Neural cell (in vitro differentiated cells): ENCODE data around the gene VRK1. TPM values are rescaled to one million over a fixed set of nuclear protein-coding genes. Genes with fewer than 3 reads are reported as not detected.

ENCODE experiments used
- H2AFZ ChIP-seq: fragments of 200-600, 300-800 bp; sonication (generic), shearing (Covaris generic); 2 replicates; pipeline ENCODE4 v1.6.0; 2014; ENCODE audit warnings: low read depth, mild to moderate bottlenecking, antibody characterized with exemption, low read length, moderate library complexity
- H3F3A ChIP-seq: fragments of 200-600 bp; shearing (Covaris generic); 2 replicates; pipeline ENCODE4 v1.6.1; 2016; ENCODE audit warnings: mild to moderate bottlenecking, moderate library complexity, mixed read lengths, antibody characterized with exemption, low read length; ENCODE audit not compliant: insufficient read depth, poor library complexity, severe bottlenecking
- H3K27ac ChIP-seq: fragments of 200-600, 300-800 bp; sonication (generic), shearing (Covaris generic); 2 replicates; pipeline ENCODE4 v1.5.1; 2014; ENCODE audit warnings: mild to moderate bottlenecking, low read length, moderate library complexity
- H3K27me3 ChIP-seq: fragments of 300-800, 200-600 bp; sonication (generic), shearing (Covaris generic); 2 replicates; pipeline ENCODE4 v1.6.0; 2014; ENCODE audit warnings: mild to moderate bottlenecking, low read depth, low read length, moderate library complexity; ENCODE audit not compliant: insufficient read depth
- H3K36me3 ChIP-seq: fragments of 300-800, 200-600 bp; sonication (generic), shearing (Covaris generic); 2 replicates; pipeline ENCODE4 v1.5.1; 2014; ENCODE audit warnings: mild to moderate bottlenecking, antibody characterized with exemption, low read length, moderate library complexity; ENCODE audit not compliant: insufficient read depth
- H3K4me2 ChIP-seq: fragments of 300-800, 200-600 bp; sonication (generic), shearing (Covaris generic); 2 replicates; pipeline ENCODE4 v1.6.0; 2014; ENCODE audit warnings: mild to moderate bottlenecking, low read length
- H3K4me3 ChIP-seq: fragments of 300-800, 200-600 bp; sonication (generic), shearing (Covaris generic); 2 replicates; pipeline ENCODE4 v1.5.1; 2014; ENCODE audit warnings: mild to moderate bottlenecking, low read length, moderate library complexity
- H3K79me2 ChIP-seq: fragments of 200-600 bp; shearing (Covaris generic); replicated peaks from 2 replicates; pipeline ENCODE4 v1.6.0; 2014; ENCODE audit warnings: mild to moderate bottlenecking, low read length, moderate library complexity; ENCODE audit not compliant: insufficient read depth
- H3K9ac ChIP-seq: fragments of 300-800, 200-600 bp; sonication (generic), shearing (Covaris generic); 2 replicates; pipeline ENCODE4 v1.6.1; 2016; ENCODE audit warnings: mild to moderate bottlenecking, low read length, mixed read lengths
- H3K9me2 ChIP-seq: fragments of 200-600 bp; shearing (Covaris generic); 2 replicates; pipeline ENCODE4 v1.6.1; 2016; ENCODE audit warnings: mild to moderate bottlenecking, low read length, mixed read lengths; ENCODE audit not compliant: insufficient read depth
- H3K9me3 ChIP-seq: fragments of 200-600, 300-800 bp; sonication (generic), shearing (Covaris generic); 2 replicates; pipeline ENCODE4 v1.6.1; 2016; ENCODE audit warnings: mild to moderate bottlenecking, mixed run types, low read length, moderate library complexity, mixed read lengths
- H4K20me1 ChIP-seq: fragments of 200-600 bp; shearing (Covaris generic); 2 replicates; pipeline ENCODE4 v1.6.1; 2016; ENCODE audit warnings: mild to moderate bottlenecking, mixed run types; ENCODE audit not compliant: insufficient read depth
- EP300 ChIP-seq: fragments of 450-650 bp; conservative IDR thresholded peaks from 2 replicates; pipeline ENCODE4 v1.6.1; 2014; ENCODE audit warnings: antibody characterized with exemption, mild to moderate bottlenecking, moderate library complexity; ENCODE audit not compliant: poor library complexity, severe bottlenecking
- EZH2 ChIP-seq: fragments of 200-600, 300-800 bp; shearing (Covaris generic), sonication (generic); IDR thresholded peaks from 2 replicates; pipeline ENCODE4 v1.6.1; 2014; ENCODE audit warnings: antibody characterized with exemption, low read length, borderline replicate concordance, mild to moderate bottlenecking; ENCODE audit not compliant: insufficient read depth, poor library complexity, severe bottlenecking
- MXI1 ChIP-seq: fragments of 450-650 bp; conservative IDR thresholded peaks from 2 replicates; pipeline ENCODE4 v1.6.1; 2014; ENCODE audit warnings: antibody characterized with exemption, mild to moderate bottlenecking; ENCODE audit not compliant: poor library complexity, severe bottlenecking
- POLR2AphosphoS5 ChIP-seq: IDR thresholded peaks from 2 replicates; pipeline ENCODE4 v1.6.1; 2012
- RAD21 ChIP-seq: fragments of 450-650 bp; conservative IDR thresholded peaks from 2 replicates; pipeline ENCODE4 v1.6.1; 2014; ENCODE audit warnings: antibody characterized with exemption, mild to moderate bottlenecking, moderate library complexity
- SMC3 ChIP-seq: fragments of 450-650 bp; conservative IDR thresholded peaks from 2 replicates; pipeline ENCODE4 v1.6.1; 2014; ENCODE audit warnings: antibody characterized with exemption, mild to moderate bottlenecking, moderate library complexity; ENCODE audit not compliant: poor library complexity
- TAF1 ChIP-seq: IDR thresholded peaks from 2 replicates; pipeline ENCODE4 v1.6.1; 2012; ENCODE audit warnings: low read depth
- polyA plus RNA-seq: library from polyadenylated mRNA; depleted of rRNA; stranded (reverse); fragments of >200 nt; gene quantifications from 2 replicates; pipeline ENCODE4 v1.2.3, GENCODE V29; 2014
- TF ChIP-seq, protein P1 (sequence below): fragments of 450-650 bp; IDR thresholded peaks from 2 replicates; pipeline ENCODE4 v1.5.1; 2014; ENCODE audit warnings: antibody characterized with exemption, mild to moderate bottlenecking, moderate library complexity; ENCODE audit not compliant: poor library complexity, severe bottlenecking
- TF ChIP-seq, protein P2 (sequence below): IDR thresholded peaks from 2 replicates; pipeline ENCODE4 v1.6.1; 2012; ENCODE audit warnings: borderline replicate concordance

The VRK1 gene
- polyA plus RNA-seq, 1 donor from 2014 or later = 86.0 TPM

DNA sequence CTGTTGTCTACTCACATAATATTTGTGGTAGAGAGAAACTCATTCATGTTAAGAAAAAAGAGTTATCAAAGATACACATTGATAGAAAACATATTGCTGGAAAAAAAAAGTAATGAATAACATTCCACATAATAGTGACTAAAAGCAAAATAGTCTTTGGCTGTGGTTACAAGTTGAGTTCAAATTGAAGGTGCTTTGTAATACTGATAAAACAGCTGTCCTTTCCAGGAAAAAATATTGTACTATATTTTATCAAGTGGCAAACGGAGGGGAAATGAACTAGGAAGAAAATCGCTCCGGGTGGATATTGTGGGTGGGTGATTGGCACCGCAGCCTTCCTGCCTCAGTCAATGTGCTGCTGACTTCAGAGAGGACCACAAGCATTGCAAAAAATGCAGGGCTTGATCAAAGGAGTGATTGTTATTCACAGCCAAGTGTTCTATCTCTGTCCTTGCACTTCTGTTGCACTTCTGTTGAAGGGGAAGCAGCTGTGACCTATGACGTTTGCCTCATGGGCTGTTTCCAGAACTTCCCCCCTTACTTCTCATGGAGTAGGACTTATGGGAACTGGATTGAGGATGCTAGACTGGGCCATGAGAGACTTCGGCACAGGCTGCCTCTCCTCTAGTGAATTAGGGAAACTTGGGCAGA lies 114.4 kb downstream of the VRK1 start:
- Histone ChIP-seq H3K79me2 (no peaks in the 10 kb centered on the region), H2AFZ (no peak overlapping the region), H4K20me1 (no peaks in the 10 kb centered on the region), H3K27me3 (no peaks in the 10 kb centered on the region), H3K4me3 (no peak overlapping the region), H3K9ac (no peak overlapping the region), H3F3A (no peaks in the 10 kb centered on the region), H3K9me3 (peaks cover 6% of the 10 kb centered on the region), H3K27ac (no peak overlapping the region), H3K9me2 (no peaks in the 10 kb centered on the region), H3K4me2 (no peak overlapping the region), H3K36me3 (no peaks in the 10 kb centered on the region)
- no peak for TF ChIP-seq EP300
- TF ChIP-seq MXI1 = no peak
- TF ChIP-seq, protein P1, sequence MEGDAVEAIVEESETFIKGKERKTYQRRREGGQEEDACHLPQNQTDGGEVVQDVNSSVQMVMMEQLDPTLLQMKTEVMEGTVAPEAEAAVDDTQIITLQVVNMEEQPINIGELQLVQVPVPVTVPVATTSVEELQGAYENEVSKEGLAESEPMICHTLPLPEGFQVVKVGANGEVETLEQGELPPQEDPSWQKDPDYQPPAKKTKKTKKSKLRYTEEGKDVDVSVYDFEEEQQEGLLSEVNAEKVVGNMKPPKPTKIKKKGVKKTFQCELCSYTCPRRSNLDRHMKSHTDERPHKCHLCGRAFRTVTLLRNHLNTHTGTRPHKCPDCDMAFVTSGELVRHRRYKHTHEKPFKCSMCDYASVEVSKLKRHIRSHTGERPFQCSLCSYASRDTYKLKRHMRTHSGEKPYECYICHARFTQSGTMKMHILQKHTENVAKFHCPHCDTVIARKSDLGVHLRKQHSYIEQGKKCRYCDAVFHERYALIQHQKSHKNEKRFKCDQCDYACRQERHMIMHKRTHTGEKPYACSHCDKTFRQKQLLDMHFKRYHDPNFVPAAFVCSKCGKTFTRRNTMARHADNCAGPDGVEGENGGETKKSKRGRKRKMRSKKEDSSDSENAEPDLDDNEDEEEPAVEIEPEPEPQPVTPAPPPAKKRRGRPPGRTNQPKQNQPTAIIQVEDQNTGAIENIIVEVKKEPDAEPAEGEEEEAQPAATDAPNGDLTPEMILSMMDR = no peak
- TF ChIP-seq POLR2AphosphoS5 = no peak
- TF ChIP-seq EZH2 = no peak
- no peak for TF ChIP-seq TAF1
- no peak for TF ChIP-seq RAD21
- TF ChIP-seq, protein P2, sequence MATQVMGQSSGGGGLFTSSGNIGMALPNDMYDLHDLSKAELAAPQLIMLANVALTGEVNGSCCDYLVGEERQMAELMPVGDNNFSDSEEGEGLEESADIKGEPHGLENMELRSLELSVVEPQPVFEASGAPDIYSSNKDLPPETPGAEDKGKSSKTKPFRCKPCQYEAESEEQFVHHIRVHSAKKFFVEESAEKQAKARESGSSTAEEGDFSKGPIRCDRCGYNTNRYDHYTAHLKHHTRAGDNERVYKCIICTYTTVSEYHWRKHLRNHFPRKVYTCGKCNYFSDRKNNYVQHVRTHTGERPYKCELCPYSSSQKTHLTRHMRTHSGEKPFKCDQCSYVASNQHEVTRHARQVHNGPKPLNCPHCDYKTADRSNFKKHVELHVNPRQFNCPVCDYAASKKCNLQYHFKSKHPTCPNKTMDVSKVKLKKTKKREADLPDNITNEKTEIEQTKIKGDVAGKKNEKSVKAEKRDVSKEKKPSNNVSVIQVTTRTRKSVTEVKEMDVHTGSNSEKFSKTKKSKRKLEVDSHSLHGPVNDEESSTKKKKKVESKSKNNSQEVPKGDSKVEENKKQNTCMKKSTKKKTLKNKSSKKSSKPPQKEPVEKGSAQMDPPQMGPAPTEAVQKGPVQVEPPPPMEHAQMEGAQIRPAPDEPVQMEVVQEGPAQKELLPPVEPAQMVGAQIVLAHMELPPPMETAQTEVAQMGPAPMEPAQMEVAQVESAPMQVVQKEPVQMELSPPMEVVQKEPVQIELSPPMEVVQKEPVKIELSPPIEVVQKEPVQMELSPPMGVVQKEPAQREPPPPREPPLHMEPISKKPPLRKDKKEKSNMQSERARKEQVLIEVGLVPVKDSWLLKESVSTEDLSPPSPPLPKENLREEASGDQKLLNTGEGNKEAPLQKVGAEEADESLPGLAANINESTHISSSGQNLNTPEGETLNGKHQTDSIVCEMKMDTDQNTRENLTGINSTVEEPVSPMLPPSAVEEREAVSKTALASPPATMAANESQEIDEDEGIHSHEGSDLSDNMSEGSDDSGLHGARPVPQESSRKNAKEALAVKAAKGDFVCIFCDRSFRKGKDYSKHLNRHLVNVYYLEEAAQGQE = no peak
- TF ChIP-seq SMC3 = no peak

DNA sequence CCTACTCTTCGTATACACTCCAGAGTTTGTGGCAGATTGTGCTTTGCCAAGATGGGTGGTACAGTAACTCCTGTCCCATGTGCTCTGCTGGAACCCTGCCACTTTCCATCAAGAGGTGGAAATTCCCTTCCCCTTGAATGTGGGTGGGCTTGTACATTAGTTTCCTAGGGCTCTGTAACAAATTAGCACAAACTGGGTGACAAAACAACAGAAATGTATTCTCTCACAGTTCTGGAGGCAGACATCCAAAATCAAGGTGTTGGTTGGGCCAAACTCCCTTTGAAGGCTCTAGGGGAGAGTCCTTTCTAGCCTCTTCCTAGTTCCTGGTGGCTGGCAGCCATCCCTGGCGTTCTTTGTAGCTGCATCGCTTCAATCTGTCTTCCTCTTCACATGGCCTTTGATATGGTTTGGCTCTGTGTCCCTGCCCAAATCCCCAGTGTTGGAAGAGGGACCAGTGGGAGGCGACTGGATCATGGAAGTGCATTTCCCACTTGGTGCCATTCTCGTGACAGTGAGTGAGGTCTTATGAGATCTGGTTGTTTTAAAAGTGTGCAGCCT lies 117.5 kb downstream of the VRK1 start:
- Histone ChIP-seq H3K4me3 (no peak overlapping the region), H4K20me1 (no peaks in the 10 kb centered on the region), H3K9me3 (peaks cover under 1% of the 10 kb centered on the region)

More for the DNA sequence above, 117.5 kb downstream of the VRK1 start:
- TF ChIP-seq MXI1 (no peak), RAD21 (no peak), POLR2AphosphoS5 (no peak), EP300 (no peak), EZH2 (no peak), TAF1 (no peak), SMC3 (no peak)
- TF ChIP-seq, protein P1 = no peak
- TF ChIP-seq, protein P2 = no peak
- H3K9ac ChIP-seq = no peak overlapping the region
- H3K27me3 ChIP-seq = no peaks in the 10 kb centered on the region
- H3K27ac ChIP-seq = no peak overlapping the region
- H3K36me3 ChIP-seq = no peaks in the 10 kb centered on the region
- no peaks in the 10 kb centered on the region for H3K79me2 ChIP-seq
- H3F3A ChIP-seq = no peaks in the 10 kb centered on the region
- no peak overlapping the region for H2AFZ ChIP-seq
- no peak overlapping the region for H3K4me2 ChIP-seq
- no peaks in the 10 kb centered on the region for H3K9me2 ChIP-seq
